Prostate gland (tissue), 2 donors: ENCODE measurements around the gene RRP1B. TPM values are rescaled to one million over a fixed set of nuclear protein-coding genes. Genes with fewer than 3 reads are reported as not detected.

ENCODE experiments used
- DNase-seq: peaks from one replicate; pipeline ENCODE4 v3.0.0-alpha.2; 2019; ENCODE audit warnings: low spot score
- H3K27ac ChIP-seq, 2 donors: fragments of 200-600 bp; sonication (generic); 2 replicates each; pipeline ENCODE4 v1.5.1; 2017 to 2019
- H3K27me3 ChIP-seq: fragments of 200-600 bp; sonication (generic); replicated peaks from 2 replicates; pipeline ENCODE4 v1.5.1; 2019; ENCODE audit not compliant: insufficient read depth
- H3K36me3 ChIP-seq, 2 donors: fragments of 200-600 bp; sonication (generic); 1 replicate in 1 of 2; 2 replicates in 1 of 2; pipeline versions ENCODE4 v1.5.1 to v1.8.1; 2017 to 2019
- H3K4me1 ChIP-seq: fragments of 200-600 bp; sonication (generic); replicated peaks from 2 replicates; pipeline ENCODE4 v1.5.1; 2019
- H3K4me3 ChIP-seq, 2 donors: fragments of 200-600 bp; sonication (generic); 2 replicates each; pipeline ENCODE4 v1.5.1; 2017 to 2019
- H3K9me3 ChIP-seq: fragments of 200-600 bp; sonication (generic); 2 replicates; pipeline ENCODE4 v1.5.1; 2017
- CTCF ChIP-seq, 4 experiments: fragments of 200-600 bp in 2 of 4; fragments of 450-650 bp in 2 of 4; sonication (generic) in 2 of 4; IDR thresholded peaks; 1 replicate in 3 of 4; 2 replicates in 1 of 4; pipeline ENCODE4 v1.5.1; 2016 to 2019; ENCODE audit warnings: antibody characterized with exemption in 4 of 4, mild to moderate bottlenecking in 2 of 4, moderate library complexity in 2 of 4
- POLR2A ChIP-seq: fragments of 450-650 bp; IDR thresholded peaks from one replicate; pipeline ENCODE4 v1.6.1; 2016; ENCODE audit warnings: antibody characterized with exemption, mild to moderate bottlenecking
- POLR2AphosphoS5 ChIP-seq: sonication (generic); formaldehyde crosslinking; IDR thresholded peaks from one replicate; pipeline ENCODE4 v1.6.1; 2017; ENCODE audit warnings: antibody characterized with exemption
- WGBS: methylation state at CpG from one replicate; pipeline ENCODE4 v1.1.5; 2018; 5-methylcytosine and 5-hydroxymethylcytosine counted together
- intact Hi-C: fragments of 100-400 bp; cut with DNase I; formaldehyde crosslinking; loops from one replicate; pipeline ENCODE4 v1.14.2; 2022
- total RNA-seq, 2 donors: library from RNA; depleted of rRNA; stranded (reverse); fragments of >200 nt; gene quantifications; one replicate each; pipeline ENCODE4 v1.1.0, GENCODE V29; 2016

RRP1B gene
- total RNA-seq, 2 donors from 2014 or later: 22.7 to 38.3 TPM

DNA sequence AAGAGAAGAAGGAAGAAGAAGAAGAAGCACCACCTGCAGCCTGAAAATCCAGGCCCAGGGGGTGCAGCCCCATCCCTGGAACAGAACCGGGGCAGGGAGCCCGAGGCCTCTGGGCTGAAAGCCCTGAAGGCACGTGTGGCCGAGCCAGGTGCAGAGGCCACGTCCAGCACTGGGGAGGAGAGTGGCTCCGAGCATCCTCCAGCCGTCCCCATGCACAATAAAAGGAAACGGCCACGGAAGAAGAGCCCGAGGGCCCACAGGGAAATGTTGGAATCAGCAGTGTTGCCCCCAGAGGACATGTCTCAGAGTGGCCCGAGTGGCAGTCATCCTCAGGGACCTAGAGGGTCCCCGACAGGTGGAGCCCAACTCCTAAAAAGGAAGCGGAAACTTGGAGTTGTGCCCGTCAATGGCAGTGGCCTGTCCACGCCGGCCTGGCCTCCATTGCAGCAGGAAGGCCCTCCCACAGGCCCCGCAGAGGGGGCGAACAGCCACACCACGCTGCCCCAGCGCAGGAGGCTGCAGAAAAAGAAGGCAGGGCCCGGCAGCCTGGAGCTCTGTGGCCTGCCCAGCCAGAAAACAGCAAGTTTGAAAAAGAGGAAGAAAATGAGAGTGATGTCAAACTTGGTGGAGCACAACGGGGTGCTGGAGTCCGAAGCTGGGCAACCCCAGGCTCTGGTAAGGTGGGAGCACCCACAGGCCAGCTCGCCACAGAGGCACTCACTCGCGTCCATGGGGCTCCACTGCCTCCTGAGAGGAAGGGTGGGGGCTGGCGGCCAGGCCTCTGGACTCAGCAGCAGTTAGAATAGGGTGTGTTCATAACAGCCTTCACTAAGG lies 28.4 kb downstream of the RRP1B start:
- Histone ChIP-seq H3K9me3 (no peaks in the 10 kb centered on the region), H3K27me3 (no peaks in the 10 kb centered on the region), H3K27ac (no peak overlapping the region), H3K4me3 (no peak overlapping the region), H3K36me3 (peaks cover 4 to 37% of the 10 kb centered on the region in 2 donors), H3K4me1 (no peaks in the 10 kb centered on the region)
- no peak for TF ChIP-seq CTCF (IDR thresholded peaks at IDR 0.05)
- TF ChIP-seq POLR2AphosphoS5: no peak
- no peak for TF ChIP-seq POLR2A
- no peak for DNase-seq
- 92% methylated on average over 27 of the region's 27 CpGs for WGBS
- intact Hi-C loops: no loop called here

GRCh38 chr21:43688906-43689305 lies 29.5 kb downstream of the RRP1B start:
- Histone ChIP-seq H3K27ac (no peak overlapping the region), H3K4me1 (no peaks in the 10 kb centered on the region), H3K27me3 (no peaks in the 10 kb centered on the region), H3K36me3 (peaks cover 4 to 37% of the 10 kb centered on the region in 2 donors), H3K9me3 (no peaks in the 10 kb centered on the region), H3K4me3 (no peak overlapping the region)
- intact Hi-C loops: no loop called here
- DNase-seq: no peak
- no peak for TF ChIP-seq POLR2A
- no peak for TF ChIP-seq POLR2AphosphoS5
- TF ChIP-seq CTCF (IDR thresholded peaks at IDR 0.05): no peak
- 94% methylated on average over 12 of the region's 12 CpGs for WGBS

DNA sequence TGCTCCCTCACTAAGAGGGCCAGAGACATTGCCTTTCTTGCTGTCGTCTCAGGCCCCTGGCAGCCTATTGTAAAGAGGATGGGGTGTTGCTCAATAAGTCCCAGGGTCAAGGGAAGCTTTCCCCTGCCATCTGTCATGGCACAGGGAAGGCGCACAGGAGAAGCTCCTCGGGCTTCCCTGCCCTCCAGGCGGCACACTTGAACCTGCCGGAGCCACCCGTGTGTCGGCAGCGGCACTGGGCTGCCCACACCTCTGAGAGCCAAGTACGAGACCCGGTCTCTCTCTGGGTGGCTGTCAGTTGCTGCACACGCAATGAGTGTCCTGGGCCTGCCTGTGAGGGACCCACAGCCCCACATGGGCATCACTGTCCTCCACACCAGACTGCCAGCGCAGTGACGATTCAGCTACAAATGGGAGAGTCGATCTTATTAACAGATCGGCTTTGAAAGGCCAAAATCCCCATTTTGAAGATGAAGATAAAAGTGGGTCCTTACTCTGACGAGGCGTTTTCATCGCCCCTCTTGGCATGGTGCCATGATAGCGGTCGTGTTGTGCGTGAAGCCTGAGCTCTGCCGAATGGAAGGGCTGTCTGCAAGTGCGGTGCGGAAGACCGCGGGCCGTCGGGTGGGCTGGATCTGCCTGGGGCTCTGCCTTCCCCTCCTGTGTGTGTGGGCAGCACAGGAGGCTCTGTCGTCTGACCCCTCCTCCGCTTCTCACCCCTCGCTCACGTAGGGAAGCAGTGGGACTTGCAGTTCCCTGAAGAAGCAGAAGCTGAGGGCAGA lies 30.4 kb downstream of the RRP1B start:
- H3K36me3 ChIP-seq: peaks cover 4 to 37% of the 10 kb centered on the region in 2 donors
- DNase-seq: no peak
- WGBS: 88% methylated on average over 32 of the region's 32 CpGs

GRCh38 chr21:43690346-43690745 lies 31.0 kb downstream of the RRP1B start:
- TF ChIP-seq POLR2AphosphoS5 (no peak), POLR2A (no peak), CTCF (IDR thresholded peaks at IDR 0.05) (no peak)
- Histone ChIP-seq H3K36me3 (peaks cover 4 to 37% of the 10 kb centered on the region in 2 donors), H3K27ac (no peak overlapping the region), H3K4me1 (no peaks in the 10 kb centered on the region), H3K9me3 (no peaks in the 10 kb centered on the region), H3K4me3 (no peak overlapping the region), H3K27me3 (no peaks in the 10 kb centered on the region)
- 88% methylated on average over 7 of the region's 7 CpGs for WGBS
- intact Hi-C loops: no loop called here
- no peak for DNase-seq

More for the DNA sequence above, 30.4 kb downstream of the RRP1B start:
- no peaks in the 10 kb centered on the region for H3K9me3 ChIP-seq
- intact Hi-C loops: no loop called here
- H3K27ac ChIP-seq: no peak overlapping the region
- TF ChIP-seq POLR2AphosphoS5: no peak
- no peak for TF ChIP-seq POLR2A
- no peak for TF ChIP-seq CTCF (IDR thresholded peaks at IDR 0.05)
- no peaks in the 10 kb centered on the region for H3K27me3 ChIP-seq
- H3K4me3 ChIP-seq: no peak overlapping the region
- H3K4me1 ChIP-seq: no peaks in the 10 kb centered on the region
